GM19025 (cell line): Measurements from ENCODE around the gene PAPSS2.
"Not testable (repeated sequence)": the region's sequence is repeated elsewhere in the genome, so short reads cannot be mapped to it uniquely, and the experiment has no call there.

Experiments used
- ATAC-seq: cut with Tn5 transposase; IDR thresholded peaks from one replicate; pipeline ENCODE4 v1.9.1; 2021; ENCODE audit warnings: mild to moderate bottlenecking, low read depth, moderate library complexity; ENCODE audit not compliant: unreplicated experiment

PAPSS2 gene

GRCh38 chr10:87742992-87743610, 83.4 kb downstream of the PAPSS2 start:
- ATAC-seq: not testable (repeated sequence)

- ATAC-seq: no peak
Measured at GRCh38 chr10:87744606-87745005, 84.9 kb downstream of the PAPSS2 start.

- ATAC-seq: no peak
Measured at GRCh38 chr10:87746911-87747310, 87.2 kb downstream of the PAPSS2 start.

- not testable (repeated sequence) for ATAC-seq
Measured at GRCh38 chr10:87748244-87748643, 88.6 kb downstream of the PAPSS2 start.

GRCh38 chr10:87750001-87750671, 90.5 kb downstream of the PAPSS2 start:
- no peak for ATAC-seq

GRCh38 chr10:87750817-87751216, 91.1 kb downstream of the PAPSS2 start:
- peak; percentile 52 for ATAC-seq

GRCh38 chr10:87751274-87751673, 91.6 kb downstream of the PAPSS2 start:
- no peak for ATAC-seq

GRCh38 chr10:87752566-87752965, 92.9 kb downstream of the PAPSS2 start:
- no peak for ATAC-seq

GRCh38 chr10:87753995-87754866, 94.6 kb downstream of the PAPSS2 start:
- no peak for ATAC-seq

- ATAC-seq: no peak
Measured at GRCh38 chr10:87757685-87758084, 98.0 kb downstream of the PAPSS2 start.

- no peak for ATAC-seq
Measured at GRCh38 chr10:87759551-87759950, 99.9 kb downstream of the PAPSS2 start.

GRCh38 chr10:87760195-87760905, 100.7 kb downstream of the PAPSS2 start:
- ATAC-seq: no peak

GRCh38 chr10:87761153-87761552, 101.5 kb downstream of the PAPSS2 start:
- no peak for ATAC-seq

GRCh38 chr10:87761892-87762291, 102.2 kb downstream of the PAPSS2 start:
- peak; percentile 49 for ATAC-seq

GRCh38 chr10:87763086-87763861, 103.6 kb downstream of the PAPSS2 start:
- ATAC-seq: no peak

- no peak for ATAC-seq
Measured at GRCh38 chr10:87764072-87764934, 104.6 kb downstream of the PAPSS2 start.

- ATAC-seq: no peak
Measured at GRCh38 chr10:87765666-87766376, 106.1 kb downstream of the PAPSS2 start.

GRCh38 chr10:87767253-87767652, 107.6 kb downstream of the PAPSS2 start:
- ATAC-seq: no peak
